GM23338 (cell line): Measurements from ENCODE around the gene RSPO3. TPM values are rescaled to one million over a fixed set of nuclear protein-coding genes. Genes with fewer than 3 reads are reported as not detected.

ENCODE experiments used
- ATAC-seq: fragments of 200-7000 bp; cut with Tn5 transposase; 3 replicates; pipeline ENCODE4 v1.9.1; 2020
- DNase-seq: peaks from one replicate; pipeline ENCODE4 v3.0.0-alpha.2; 2015; ENCODE audit warnings: low spot score
- H2AFZ ChIP-seq: fragments of 200-600 bp; sonication (generic); 2 replicates; pipeline ENCODE4 v1.8.0; 2016; ENCODE audit warnings: antibody characterized with exemption, mild to moderate bottlenecking, moderate library complexity
- H3F3A ChIP-seq: fragments of 200-600 bp; sonication (generic); replicated peaks from 2 replicates; pipeline ENCODE4 v1.8.0; 2017; ENCODE audit warnings: antibody characterized with exemption, mixed run types, low read depth
- H3K27ac ChIP-seq: fragments of 200-600 bp; sonication (generic); 2 replicates; pipeline ENCODE4 v1.6.1; 2016; ENCODE audit warnings: low read depth
- H3K27me3 ChIP-seq: fragments of 200-600 bp; sonication (generic); 2 replicates; pipeline ENCODE4 v1.8.0; 2016; ENCODE audit warnings: mild to moderate bottlenecking, mixed run types, moderate library complexity; ENCODE audit not compliant: insufficient read depth
- H3K36me3 ChIP-seq: fragments of 200-600 bp; sonication (generic); 2 replicates; pipeline ENCODE4 v1.8.0; 2016; ENCODE audit warnings: mild to moderate bottlenecking; ENCODE audit not compliant: insufficient read depth
- H3K4me1 ChIP-seq: fragments of 200-600 bp; sonication (generic); 2 replicates; pipeline ENCODE4 v1.8.0; 2016; ENCODE audit warnings: mild to moderate bottlenecking, moderate library complexity; ENCODE audit not compliant: insufficient read depth
- H3K4me2 ChIP-seq: fragments of 200-600 bp; sonication (generic); 2 replicates; pipeline ENCODE4 v1.7.1; 2017; ENCODE audit warnings: mixed run types
- H3K4me3 ChIP-seq: fragments of 200-600 bp; sonication (generic); 2 replicates; pipeline ENCODE4 v1.6.1; 2016; ENCODE audit warnings: mixed run types
- H3K79me2 ChIP-seq: fragments of 200-600 bp; sonication (generic); replicated peaks from 2 replicates; pipeline ENCODE4 v1.8.0; 2017; ENCODE audit warnings: mild to moderate bottlenecking; ENCODE audit not compliant: insufficient read depth
- H3K9me2 ChIP-seq: fragments of 200-600 bp; sonication (generic); 2 replicates; pipeline ENCODE4 v1.8.0; 2017; ENCODE audit not compliant: insufficient read depth
- H4K20me1 ChIP-seq: fragments of 200-600 bp; sonication (generic); replicated peaks from 2 replicates; pipeline ENCODE4 v1.8.0; 2017; ENCODE audit warnings: mild to moderate bottlenecking; ENCODE audit not compliant: insufficient read depth
- H3K27ac Mint-ChIP-seq: 2 replicates; pipeline ENCODE4 v1.8.0; 2020; ENCODE audit warnings: inconsistent platforms, mild to moderate bottlenecking, moderate library complexity, mixed read lengths
- H3K27me3 Mint-ChIP-seq: 3 replicates; pipeline ENCODE4 v1.8.0; 2022; ENCODE audit warnings: low read depth, mild to moderate bottlenecking, moderate library complexity, mixed read lengths, inconsistent platforms; ENCODE audit not compliant: insufficient read depth, poor library complexity
- H3K36me3 Mint-ChIP-seq: 3 replicates; pipeline ENCODE4 v1.8.0; 2021; ENCODE audit warnings: low read depth, mild to moderate bottlenecking, inconsistent platforms, moderate library complexity, mixed read lengths
- H3K4me1 Mint-ChIP-seq: 3 replicates; pipeline ENCODE4 v1.8.0; 2020; ENCODE audit warnings: mild to moderate bottlenecking, inconsistent platforms, mixed read lengths
- H3K4me3 Mint-ChIP-seq: 3 replicates; pipeline ENCODE4 v1.8.0; 2021; ENCODE audit warnings: moderate library complexity, mild to moderate bottlenecking, inconsistent platforms, mixed read lengths
- H3K9me3 Mint-ChIP-seq: 3 replicates; pipeline ENCODE4 v1.8.0; 2020; ENCODE audit warnings: moderate library complexity, mild to moderate bottlenecking, inconsistent platforms, mixed read lengths
- CREB1 ChIP-seq: fragments of 250-450 bp; sonication (Bioruptor Pico); IDR thresholded peaks from 2 replicates; pipeline ENCODE4 v1.5.0; 2020; ENCODE audit warnings: low read depth, mild to moderate bottlenecking, moderate library complexity
- EZH2 ChIP-seq: fragments of 200-600 bp; sonication (generic); IDR thresholded peaks from one replicate; pipeline ENCODE4 v1.8.0; 2017; ENCODE audit warnings: antibody characterized with exemption, mild to moderate bottlenecking, low read depth; ENCODE audit not compliant: unreplicated experiment
- EZH2phosphoT487 ChIP-seq: fragments of 200-600 bp; sonication (generic); IDR thresholded peaks from one replicate; pipeline ENCODE4 v1.8.1; 2018; ENCODE audit warnings: antibody characterized with exemption; ENCODE audit not compliant: unreplicated experiment
- POLR2AphosphoS5 ChIP-seq: IDR thresholded peaks from 2 replicates; pipeline ENCODE4 v1.6.1; 2016; ENCODE audit warnings: antibody characterized with exemption, low read depth
- ZNF331 ChIP-seq: fragments of 250-450 bp; sonication (Bioruptor Pico); IDR thresholded peaks from 2 replicates; pipeline ENCODE4 v1.5.0; 2020; ENCODE audit warnings: low read depth, mild to moderate bottlenecking, moderate library complexity
- polyA plus RNA-seq: library from polyadenylated mRNA; unstranded; fragments of >200 nt; fragmentation: Nextera tagmentation; extraction: Ambion mirVana; gene quantifications from 2 replicates; pipeline ENCODE4 v1.2.1, GENCODE V29; 2016
- total RNA-seq: library from RNA; depleted of rRNA; stranded (reverse); fragments of >200 nt; shearing (Covaris generic); gene quantifications from 2 replicates; pipeline ENCODE4 v1.2.3, GENCODE V29; 2014
- TF ChIP-seq, protein P1 (sequence below): IDR thresholded peaks from 2 replicates; pipeline ENCODE4 v1.6.1; 2016; ENCODE audit warnings: antibody characterized with exemption
- TF ChIP-seq, protein P2 (sequence below): IDR thresholded peaks from one replicate; pipeline ENCODE4 v1.6.1; 2018; ENCODE audit warnings: antibody characterized with exemption; ENCODE audit not compliant: unreplicated experiment
- TF ChIP-seq, protein P3 (sequence below), 2 experiments: fragments of 200-600 bp in 1 of 2; sonication (generic) in 1 of 2; conservative IDR thresholded peaks; 2 replicates each; pipeline versions ENCODE4 v1.5.1 to v1.6.1; 2016 to 2017; ENCODE audit warnings: antibody characterized with exemption in 2 of 2, low read depth in 2 of 2, mild to moderate bottlenecking in 2 of 2, moderate library complexity in 1 of 2

The RSPO3 gene
- total and polyA plus RNA-seq, 2 experiments from 2014 or later: not detected

DNA sequence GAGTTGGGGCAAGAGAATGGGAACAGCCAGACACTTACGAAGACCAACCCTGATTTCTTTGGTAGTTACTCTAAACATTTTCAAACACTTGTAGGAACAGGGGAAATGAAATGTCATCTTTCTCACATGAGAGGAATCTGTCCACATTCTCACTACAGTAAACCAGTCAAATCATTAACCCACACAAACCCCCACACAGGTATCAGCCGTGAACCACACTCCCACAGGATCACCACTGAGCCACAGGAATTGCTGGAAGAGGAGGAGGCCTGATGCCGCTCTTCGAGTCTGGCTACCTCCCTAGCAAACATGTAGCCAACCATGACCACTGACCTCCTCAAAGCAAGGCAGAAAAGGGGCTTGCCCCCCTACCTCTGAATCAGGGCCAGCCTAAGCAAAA is 6.9 kb upstream of the RSPO3 start:
- Histone ChIP-seq H3K27me3 (peaks cover 14% of the 10 kb centered on the region), H3K4me1 (no peaks in the 10 kb centered on the region), H4K20me1 (no peaks in the 10 kb centered on the region), H3K36me3 (no peaks in the 10 kb centered on the region), H3K4me3 (no peak overlapping the region), H3K27ac (no peak overlapping the region), H3K9me2 (no peaks in the 10 kb centered on the region), H3K4me2 (no peak overlapping the region), H3K79me2 (no peaks in the 10 kb centered on the region), H2AFZ (no peak overlapping the region), H3F3A (no peaks in the 10 kb centered on the region)
- DNase-seq (no peak), ATAC-seq (no peak)
- no peak overlapping the region for H3K27ac Mint-ChIP-seq
- H3K9me3 Mint-ChIP-seq: no peaks in the 10 kb centered on the region
- TF ChIP-seq, protein P1, sequence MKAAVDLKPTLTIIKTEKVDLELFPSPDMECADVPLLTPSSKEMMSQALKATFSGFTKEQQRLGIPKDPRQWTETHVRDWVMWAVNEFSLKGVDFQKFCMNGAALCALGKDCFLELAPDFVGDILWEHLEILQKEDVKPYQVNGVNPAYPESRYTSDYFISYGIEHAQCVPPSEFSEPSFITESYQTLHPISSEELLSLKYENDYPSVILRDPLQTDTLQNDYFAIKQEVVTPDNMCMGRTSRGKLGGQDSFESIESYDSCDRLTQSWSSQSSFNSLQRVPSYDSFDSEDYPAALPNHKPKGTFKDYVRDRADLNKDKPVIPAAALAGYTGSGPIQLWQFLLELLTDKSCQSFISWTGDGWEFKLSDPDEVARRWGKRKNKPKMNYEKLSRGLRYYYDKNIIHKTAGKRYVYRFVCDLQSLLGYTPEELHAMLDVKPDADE: no peak
- no peak overlapping the region for H3K4me3 Mint-ChIP-seq
- peaks cover 4% of the 10 kb centered on the region for H3K27me3 Mint-ChIP-seq
- H3K36me3 Mint-ChIP-seq: no peaks in the 10 kb centered on the region
- no peaks in the 10 kb centered on the region for H3K4me1 Mint-ChIP-seq

DNA sequence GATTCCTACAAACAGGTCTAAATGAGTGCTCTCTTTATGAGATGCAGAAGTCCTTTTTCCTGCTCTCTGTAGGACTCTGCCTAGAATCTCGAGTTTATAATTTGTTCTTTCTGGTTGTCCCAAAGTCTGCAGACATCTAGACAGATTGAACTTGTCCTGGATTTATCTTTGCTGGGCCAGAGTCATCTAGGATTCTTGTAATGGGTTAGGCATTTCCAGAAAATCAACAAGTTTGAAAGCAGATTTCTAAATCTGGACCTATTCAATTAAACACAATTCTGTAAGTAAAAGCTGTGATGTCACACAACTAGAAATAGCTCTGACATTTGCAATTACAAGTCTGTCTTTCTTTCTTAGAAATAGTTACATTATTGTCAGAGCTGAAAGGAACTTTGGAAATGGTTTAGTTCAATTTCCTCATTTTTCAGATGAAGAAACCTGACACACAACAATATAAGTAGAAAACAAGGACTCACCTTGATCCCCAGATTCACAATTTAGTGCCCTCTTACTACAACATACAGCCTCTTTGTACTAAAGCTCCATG is 4.2 kb upstream of the RSPO3 start:
- ATAC-seq: no peak
- peaks cover 27% of the 10 kb centered on the region for H3K27me3 Mint-ChIP-seq
- Histone ChIP-seq H3K4me2 (no peak overlapping the region), H3K79me2 (no peaks in the 10 kb centered on the region), H3K9me2 (no peaks in the 10 kb centered on the region), H3K4me3 (no peak overlapping the region), H3K27me3 (peaks cover 39% of the 10 kb centered on the region), H3K36me3 (no peaks in the 10 kb centered on the region), H2AFZ (no peak overlapping the region), H4K20me1 (no peaks in the 10 kb centered on the region), H3K4me1 (peaks cover 11% of the 10 kb centered on the region), H3F3A (no peaks in the 10 kb centered on the region), H3K27ac (no peak overlapping the region)
- no peak for DNase-seq
- no peak overlapping the region for H3K4me3 Mint-ChIP-seq
- TF ChIP-seq, protein P1: no peak
- TF ChIP-seq EZH2 (no peak), ZNF331 (CRISPR knock-in tag) (no peak), POLR2AphosphoS5 (no peak), CREB1 (no peak), EZH2phosphoT487 (no peak)
- TF ChIP-seq, protein P2, sequence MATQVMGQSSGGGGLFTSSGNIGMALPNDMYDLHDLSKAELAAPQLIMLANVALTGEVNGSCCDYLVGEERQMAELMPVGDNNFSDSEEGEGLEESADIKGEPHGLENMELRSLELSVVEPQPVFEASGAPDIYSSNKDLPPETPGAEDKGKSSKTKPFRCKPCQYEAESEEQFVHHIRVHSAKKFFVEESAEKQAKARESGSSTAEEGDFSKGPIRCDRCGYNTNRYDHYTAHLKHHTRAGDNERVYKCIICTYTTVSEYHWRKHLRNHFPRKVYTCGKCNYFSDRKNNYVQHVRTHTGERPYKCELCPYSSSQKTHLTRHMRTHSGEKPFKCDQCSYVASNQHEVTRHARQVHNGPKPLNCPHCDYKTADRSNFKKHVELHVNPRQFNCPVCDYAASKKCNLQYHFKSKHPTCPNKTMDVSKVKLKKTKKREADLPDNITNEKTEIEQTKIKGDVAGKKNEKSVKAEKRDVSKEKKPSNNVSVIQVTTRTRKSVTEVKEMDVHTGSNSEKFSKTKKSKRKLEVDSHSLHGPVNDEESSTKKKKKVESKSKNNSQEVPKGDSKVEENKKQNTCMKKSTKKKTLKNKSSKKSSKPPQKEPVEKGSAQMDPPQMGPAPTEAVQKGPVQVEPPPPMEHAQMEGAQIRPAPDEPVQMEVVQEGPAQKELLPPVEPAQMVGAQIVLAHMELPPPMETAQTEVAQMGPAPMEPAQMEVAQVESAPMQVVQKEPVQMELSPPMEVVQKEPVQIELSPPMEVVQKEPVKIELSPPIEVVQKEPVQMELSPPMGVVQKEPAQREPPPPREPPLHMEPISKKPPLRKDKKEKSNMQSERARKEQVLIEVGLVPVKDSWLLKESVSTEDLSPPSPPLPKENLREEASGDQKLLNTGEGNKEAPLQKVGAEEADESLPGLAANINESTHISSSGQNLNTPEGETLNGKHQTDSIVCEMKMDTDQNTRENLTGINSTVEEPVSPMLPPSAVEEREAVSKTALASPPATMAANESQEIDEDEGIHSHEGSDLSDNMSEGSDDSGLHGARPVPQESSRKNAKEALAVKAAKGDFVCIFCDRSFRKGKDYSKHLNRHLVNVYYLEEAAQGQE: no peak
- TF ChIP-seq, protein P3, sequence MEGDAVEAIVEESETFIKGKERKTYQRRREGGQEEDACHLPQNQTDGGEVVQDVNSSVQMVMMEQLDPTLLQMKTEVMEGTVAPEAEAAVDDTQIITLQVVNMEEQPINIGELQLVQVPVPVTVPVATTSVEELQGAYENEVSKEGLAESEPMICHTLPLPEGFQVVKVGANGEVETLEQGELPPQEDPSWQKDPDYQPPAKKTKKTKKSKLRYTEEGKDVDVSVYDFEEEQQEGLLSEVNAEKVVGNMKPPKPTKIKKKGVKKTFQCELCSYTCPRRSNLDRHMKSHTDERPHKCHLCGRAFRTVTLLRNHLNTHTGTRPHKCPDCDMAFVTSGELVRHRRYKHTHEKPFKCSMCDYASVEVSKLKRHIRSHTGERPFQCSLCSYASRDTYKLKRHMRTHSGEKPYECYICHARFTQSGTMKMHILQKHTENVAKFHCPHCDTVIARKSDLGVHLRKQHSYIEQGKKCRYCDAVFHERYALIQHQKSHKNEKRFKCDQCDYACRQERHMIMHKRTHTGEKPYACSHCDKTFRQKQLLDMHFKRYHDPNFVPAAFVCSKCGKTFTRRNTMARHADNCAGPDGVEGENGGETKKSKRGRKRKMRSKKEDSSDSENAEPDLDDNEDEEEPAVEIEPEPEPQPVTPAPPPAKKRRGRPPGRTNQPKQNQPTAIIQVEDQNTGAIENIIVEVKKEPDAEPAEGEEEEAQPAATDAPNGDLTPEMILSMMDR (conservative IDR thresholded peaks at IDR 0.05; ENCODE audit: low read depth in 2 of 2): no peak
- no peak overlapping the region for H3K27ac Mint-ChIP-seq
- peaks cover 9% of the 10 kb centered on the region for H3K4me1 Mint-ChIP-seq
- no peaks in the 10 kb centered on the region for H3K9me3 Mint-ChIP-seq
- no peaks in the 10 kb centered on the region for H3K36me3 Mint-ChIP-seq
